Ecto neural progenitor cell (in vitro differentiated cells): ENCODE data around the gene C6orf15.

Source experiments
- DNase-seq: peaks from one replicate; pipeline ENCODE4 v3.0.0-alpha.2; 2018; ENCODE audit warnings: low spot score

The C6orf15 gene

DNA sequence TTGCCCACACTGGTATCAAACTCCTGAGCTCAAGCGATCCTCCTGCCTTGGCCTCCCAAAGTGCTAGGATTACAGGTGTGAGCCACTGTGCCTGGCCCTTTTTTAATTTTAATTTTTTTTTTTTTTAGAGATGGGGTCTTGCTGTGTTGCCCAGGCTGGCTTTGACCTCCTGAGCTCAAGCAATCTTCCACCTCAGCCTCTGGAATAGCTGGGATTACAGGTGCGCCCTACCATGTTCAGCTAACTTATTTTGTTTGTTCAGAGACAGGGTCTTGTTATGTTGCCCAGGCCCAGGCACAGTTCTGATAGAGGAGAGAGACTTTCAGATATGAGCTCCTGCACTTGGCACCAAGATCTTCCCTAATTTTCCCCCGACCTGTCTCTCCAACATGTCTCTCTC is 18.4 kb upstream of the C6orf15 start:
- no peak for DNase-seq

DNA sequence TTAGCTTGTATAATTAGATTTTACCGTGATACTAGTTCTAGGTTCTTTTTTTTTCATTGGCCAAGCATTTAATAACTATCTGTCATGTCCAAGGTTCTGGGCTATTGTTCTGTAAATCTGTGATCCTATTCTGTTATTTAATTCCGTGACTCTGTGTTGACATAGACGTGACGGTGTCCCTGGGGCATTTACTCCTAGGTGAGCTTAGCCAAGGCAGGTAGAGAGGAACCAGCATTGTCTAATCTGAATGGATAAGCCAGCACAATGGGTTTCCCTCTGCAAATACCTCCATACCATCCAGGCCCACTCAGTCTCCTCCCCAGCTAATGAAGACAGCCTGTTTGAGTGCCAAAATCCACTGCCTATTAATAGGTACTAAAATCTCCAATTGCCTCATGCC is 16.8 kb upstream of the C6orf15 start:
- no peak for DNase-seq

DNA sequence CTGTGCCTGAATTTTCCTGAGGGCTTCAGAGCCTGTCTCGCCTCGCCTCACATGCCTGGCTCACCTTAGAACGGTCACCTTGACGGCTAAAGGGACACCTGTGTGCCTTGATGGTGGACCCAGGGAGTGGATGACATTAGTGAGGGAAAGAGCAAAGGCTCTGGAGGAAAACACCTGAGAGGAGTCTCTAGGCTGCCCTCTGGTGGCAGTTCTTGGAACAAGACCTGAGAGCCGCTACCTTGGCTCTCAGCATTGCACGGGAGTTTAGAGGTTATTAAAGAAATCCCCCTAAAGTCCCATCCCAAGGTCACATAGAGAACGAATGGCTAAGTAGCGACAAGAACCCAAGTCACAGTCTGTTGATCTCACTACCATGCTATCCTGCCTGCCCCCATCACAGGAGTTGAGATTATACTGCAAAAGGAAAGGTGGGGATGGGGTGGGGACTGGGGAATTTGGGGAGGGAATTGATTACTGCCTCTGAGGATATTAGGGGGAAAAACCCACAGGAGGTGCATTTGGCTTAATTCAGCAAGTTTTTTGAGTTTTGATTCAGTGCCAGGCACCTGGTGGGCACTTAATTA is 15.8 kb upstream of the C6orf15 start:
- DNase-seq, result no peak

DNA sequence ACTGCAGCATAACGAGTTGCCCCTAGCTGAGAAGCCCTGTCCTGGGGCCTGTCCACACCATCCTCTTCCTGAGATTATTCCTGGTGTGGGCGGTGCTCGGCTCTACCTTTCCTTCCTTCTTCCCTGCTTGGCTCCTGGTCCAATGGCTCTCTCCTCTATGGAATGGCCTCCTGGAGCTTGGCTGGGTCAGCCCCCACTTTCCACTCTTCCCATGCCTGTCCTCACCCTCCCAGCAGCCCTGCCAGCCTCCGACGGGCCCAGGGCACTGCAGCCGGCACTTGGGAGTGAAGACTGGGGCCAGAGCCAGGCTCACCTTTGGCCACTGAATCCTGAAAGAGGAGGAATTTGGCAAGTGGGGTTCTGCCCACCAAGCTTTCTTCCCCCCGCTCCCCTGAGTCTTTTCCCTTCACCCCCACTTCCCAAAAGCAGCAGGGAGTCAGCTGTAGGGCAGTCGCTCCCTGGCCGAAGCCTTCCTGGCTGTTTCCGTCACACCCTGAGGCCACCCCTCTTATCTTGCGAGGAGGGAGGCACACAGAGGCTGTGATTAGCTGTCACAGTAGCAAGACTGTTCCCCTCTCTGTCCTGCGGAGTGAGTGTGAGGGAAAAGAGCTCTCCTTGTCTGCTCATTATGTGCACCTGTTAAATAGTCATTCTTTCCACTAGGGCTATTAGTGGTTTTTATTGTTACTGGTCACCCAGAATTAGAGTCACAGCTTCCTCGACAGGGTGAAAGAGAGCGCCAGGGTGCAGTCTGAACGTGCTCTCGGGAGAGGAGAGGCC is 14.2 kb upstream of the C6orf15 start:
- DNase-seq, result no peak

DNA sequence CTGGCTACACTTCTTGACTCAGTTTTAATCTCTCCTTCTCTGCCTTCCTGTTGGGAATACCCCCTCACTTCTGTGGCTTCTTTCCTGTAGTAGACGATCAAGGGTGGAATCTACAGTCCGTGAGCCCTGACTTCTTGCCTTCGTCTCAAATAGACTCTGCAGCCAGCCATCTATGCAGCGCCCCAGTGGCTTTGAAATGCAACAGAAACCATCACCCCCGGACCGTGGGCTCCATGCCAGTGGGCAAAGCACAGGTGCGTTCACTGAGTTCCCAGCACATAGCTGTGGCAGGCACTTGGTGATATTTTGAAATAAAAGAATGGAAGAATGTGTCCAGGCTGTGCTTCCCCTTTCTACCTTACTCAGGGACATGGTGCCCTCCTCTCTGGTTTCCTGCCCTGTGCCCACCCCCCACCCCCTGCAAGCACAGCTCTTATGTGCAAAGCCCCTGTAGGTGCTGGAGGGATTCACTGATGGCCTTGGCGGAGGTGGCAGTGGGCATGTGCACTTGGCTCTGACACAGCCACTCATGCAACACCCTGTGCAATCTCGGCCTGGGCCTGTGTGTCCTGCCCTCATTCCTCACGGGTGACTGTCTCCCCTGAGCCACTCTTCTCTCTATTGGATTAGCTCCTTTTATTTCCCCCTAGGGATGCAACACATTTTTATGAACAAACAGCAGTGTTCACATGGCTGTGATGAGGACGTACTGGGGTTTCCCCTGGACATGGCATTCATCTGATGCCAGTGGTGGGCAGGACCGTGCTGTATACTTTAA is 13.4 kb upstream of the C6orf15 start:
- no peak for DNase-seq

DNA sequence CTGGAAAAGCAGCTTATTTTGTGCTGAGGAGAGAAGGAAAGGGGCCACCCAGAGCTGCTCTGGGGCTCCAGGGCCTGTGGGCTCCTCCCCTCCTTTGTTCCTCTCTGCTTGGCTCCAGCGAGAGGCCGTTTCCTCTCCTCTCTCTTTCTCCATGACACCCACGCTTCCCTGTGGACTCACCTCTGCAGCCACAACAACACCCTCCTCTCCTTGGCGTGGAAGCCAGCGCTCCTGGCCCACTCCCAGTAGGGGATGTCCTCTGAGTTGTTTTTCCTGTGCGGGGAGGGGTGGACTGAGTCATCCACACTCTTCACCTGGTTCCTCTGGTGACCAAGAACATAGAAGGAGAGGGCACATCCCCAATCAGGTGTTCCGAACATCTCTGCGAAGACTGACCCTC is 12.8 kb upstream of the C6orf15 start:
- DNase-seq, result no peak

DNA sequence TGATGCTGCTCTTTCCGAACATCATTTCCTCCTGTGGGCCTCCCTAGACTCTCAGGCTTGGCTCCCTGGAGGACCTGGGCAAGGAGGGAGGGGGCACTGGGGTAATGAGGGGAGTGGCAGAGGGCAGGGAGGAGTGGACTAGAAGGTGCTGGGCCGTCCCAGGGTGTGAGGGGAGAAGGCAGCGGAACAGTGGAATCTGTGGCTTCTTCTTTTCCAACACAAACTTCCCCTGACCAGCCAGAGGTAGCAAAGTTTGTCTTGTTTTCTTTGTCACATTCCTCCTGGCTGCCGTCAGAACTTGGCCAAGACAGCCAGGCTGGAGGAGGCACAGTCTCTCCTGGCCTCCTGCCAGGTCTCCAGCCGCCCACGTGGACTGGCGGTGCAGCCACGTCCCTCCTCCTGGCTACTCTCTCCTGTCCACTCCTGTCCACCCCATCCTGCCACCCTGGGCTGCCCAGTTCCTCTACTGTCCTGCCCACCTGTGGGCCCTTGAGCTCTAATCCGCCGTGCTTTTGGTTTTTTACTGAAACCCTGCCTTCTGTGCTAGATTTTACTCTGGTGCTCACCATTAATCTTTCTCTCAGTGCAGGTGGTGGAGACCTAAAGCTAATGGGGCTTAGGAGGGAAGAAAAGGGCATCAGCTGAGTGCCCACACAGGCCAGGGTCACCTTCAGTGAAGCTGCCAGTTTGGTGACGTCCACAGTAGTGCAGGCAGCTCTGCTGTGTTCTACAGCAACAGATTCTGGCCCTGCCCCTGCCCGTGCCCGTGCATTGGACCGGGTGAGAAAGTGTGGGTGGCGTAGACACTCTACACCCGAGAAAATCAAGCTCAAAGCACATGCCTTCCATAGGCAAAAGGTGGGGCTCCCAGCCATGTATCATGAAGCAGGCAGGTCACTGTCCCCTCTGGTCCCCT is 10.7 kb upstream of the C6orf15 start:
- no peak for DNase-seq

DNA sequence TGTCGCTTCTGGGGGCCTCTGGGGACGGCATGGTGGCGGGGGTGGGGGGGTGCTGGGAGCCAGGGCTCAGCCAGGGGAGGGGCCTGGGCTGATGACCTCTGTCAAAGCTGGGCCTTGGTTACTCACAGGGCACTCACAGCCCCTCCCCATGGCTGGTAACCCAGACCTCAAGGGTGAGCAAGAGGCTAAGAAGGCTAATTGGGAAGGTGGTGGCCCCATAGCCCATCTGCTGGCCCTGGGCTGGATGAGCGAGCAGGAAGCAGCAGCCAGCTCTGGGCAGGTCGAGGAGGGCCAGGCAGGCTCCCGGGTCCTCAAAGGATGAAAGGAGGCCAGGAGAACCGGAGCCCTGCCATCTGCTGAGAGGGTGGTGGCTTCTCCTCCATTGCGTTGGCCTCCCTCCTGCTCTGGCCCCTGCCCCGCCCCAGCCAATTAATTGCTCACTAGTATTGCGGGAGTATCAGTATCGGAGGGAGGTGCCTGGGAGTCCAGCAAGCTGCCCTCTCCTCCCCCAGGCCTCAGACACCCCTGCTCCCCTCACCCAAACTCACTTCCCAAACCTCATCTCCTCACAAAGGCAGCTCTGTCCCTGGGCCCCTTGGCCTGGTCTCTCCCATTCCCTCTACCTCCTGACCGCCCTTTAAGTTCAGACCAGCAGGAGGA is 8.9 kb upstream of the C6orf15 start:
- no peak for DNase-seq

DNA sequence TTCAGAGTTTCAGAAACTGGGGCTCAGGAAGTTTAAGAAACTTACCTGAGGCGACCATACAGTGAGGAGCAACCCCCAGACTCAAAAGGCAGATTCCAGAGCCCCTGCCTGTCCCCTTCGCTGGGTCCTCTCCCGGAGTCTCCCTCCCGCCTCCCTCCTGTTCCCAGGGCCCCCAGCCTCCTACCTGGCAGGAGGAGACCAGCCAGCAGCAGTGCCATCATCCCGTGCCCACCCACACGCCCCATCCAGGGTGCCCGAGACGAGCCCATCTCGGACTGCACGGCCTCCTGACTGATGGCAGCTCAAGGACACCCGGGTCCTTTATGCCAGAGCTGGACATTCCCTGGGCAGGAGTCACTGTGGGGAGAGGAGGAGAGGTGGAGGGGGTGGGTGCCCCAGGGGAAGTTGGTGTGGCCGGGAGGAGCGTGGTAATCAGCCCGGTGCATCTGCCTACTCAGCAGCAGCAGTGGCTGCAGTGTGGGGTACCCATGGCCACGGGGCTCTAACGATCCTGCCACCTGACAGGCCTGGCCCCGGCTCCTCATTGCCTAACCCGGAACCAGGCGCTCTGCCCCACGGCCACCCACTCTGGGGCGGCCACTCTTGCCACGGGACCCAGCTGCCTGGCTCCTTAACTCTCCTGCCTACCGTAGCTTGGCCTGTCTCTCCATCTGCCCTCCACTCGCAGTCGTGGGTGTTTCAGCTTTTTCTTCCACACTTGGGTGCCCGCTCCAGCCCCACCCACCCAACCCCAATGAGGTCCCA is 8.0 kb upstream of the C6orf15 start, which contains the start of gene CDSN:
Gene CDSN, minus strand, starts transcription at position 296 of the 765 bp plus-strand sequence. Its CDS starts 27 bp downstream, at position 269.
- no peak for DNase-seq

DNA sequence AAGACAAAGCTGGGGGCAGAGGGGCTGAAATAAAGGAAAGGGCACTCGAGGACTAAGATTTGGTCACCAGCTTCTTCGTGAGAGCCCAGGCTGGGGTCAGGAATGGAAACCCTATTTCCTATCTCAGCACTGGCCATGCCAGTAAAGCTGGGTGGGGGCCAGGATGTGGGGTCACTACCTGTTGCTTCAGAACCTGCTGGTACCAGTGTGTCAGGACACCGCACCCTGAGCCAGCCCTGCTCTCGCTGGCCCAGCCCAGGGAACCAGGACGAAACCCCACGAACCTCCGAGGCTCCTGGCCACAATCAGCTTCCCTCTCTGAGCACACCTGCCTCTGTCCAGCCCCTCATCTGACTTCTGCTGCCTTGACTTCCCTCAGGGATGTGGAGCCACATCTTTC is 5.8 kb upstream of the C6orf15 start:
- DNase-seq, result no peak

DNA sequence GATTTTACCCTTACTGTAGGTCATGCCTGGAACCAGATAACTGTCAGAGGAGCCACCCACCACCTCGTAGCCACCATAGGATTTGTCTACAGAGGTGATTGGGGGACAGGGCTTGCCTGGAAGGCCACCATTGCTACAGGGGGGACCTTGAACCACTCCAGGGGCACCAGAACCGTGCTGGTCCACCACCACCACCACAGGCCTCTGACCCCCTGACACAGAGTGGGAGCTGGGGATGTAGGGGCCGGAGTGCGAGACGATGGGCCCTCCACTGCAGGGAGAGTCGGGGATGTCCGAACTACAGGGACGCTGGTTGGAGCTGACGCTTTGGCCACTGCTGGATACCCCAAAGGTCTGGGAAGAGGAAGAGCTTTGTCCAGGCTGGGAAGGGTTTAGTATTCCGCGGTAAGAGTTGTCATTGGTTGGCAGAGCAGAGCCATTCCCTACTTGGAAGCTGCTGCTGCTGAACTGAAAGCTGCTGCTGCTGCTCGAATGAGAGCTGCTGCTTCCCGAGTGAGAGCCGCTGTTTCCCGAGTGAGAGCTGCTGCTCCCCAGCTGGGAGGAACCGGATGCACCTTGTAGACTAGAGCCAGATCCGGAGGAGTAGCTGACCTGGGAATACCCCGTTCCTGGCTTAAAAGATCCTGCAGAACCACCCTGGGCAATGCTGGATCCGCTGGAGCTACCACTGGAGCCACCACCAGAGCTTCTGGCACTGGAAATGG is 4.4 kb upstream of the C6orf15 start:
- no peak for DNase-seq

DNA sequence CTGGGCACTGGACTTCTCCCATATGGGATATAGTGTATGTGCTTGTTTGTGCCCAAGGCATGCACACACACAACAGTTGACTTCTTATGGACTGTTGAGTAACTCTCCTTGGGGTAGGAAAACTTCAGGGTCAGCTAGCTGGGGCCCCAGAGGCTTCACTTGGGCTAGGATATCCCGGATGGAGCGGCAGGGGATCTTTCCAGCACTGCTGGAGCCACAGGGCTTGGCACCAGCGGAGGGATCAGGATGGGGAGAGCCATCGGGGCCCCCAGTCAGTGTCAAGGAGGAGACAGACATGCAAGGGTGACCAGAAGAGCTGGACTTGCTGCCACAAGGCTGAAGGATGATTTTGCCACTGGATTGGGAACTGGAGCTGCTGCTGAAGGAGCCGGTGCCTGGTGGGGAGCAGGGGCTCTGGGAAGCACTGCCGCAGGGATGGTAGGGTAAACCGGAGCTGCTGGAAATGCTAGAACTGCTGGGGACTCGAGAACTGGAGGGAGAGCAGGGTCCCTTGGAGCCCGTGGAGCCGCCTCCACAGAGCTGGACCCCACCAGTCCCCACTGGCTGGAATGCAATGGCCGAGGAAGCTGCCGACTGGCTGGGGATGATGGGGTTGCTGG is 3.7 kb upstream of the C6orf15 start:
- no peak for DNase-seq

DNA sequence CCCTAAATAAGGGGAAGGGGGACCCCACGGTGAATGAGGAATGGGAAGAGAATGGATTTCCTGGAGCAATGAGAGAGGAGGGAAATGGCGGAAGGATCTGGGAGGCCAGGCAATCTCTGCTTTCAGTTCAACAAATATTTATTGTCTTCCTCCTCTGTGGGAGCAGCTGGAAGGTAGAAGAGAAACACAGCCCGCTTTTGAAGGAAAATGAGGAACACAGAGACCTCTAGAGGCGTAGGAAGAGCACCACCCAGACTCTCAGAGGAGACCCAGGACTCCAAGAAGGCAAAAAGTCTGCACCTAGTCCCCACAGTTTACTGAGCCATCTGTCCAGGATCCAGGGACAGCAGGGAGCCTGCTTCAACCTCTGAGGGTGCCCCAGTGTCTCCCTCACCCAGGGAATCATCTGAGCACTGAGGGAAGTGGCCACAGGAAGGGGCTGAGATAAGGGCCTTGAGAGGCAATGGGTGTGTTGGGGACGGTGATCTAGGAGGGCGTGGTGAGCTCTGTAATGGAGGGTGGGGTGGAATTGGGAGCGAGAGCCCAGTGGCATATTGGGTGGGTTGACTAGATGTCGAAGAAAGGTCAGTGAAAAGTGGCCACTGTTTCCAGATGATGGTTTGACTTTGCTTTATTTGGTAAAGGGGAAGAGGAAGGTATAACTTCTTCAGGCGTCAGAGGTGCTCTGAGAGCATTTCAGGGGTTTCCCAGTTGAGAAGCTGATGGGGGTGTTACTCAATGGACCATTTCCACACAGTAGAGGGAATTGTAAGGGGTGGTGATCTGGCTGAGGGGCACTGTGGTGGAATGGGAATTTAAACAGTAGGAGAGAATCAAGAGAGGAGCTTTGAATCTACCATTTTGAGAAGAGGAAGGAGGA is 2.8 kb upstream of the C6orf15 start:
- no peak for DNase-seq

DNA sequence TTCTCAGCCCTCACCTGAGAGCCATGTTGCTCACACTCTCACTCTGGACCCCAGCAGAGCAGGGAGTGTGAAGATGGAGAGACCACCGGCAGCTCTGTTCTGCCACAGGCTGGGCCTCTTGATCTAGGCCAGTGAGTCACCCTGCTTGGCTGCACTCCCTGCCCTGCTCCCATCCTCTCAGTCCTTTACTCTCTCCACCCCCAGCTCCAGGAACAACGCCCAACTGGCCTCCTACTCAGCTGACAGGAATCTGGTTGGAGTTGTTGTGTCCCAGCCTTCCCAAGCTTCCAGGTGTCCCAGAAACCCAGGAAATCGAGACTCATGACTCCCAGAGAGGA is 2.1 kb upstream of the C6orf15 start, which contains the start of gene PSORS1C1:
Gene PSORS1C1, plus strand, starts transcription at position 260 of the 338 bp plus-strand sequence. CDS start 14,833 bp downstream, outside the sequence.
- no peak for DNase-seq

DNA sequence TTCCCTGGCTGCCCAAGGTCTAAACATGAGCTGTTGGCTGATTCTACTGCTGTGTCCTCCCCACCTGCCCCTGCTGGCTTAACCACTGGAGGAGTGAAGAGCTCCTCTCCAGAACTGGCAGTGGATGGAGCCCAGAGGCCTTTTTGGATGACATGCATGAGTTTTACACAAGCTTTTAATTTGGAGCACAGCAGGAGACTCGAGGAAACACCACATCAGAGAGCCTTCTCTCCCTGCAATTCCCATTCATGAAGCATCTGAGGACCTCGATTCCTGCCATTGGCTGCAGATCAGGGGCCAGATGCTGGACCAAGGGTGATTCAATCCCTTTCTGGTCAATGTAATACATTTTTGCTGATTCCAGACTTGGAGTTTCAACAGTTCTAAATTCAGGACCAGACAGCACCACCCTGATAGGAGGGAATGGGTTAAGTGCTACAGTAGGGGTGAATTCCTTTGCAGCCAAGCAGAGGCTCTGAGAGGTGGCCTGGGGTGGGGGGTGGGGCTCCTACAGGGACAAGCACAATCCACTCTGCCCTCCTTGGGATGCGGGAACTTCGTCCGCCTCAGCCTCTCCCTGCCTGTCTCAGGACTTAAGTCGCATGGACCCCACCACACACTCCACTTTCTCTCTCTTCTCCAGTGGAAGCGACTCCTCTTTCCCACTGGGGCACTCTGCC is 1.6 kb upstream of the C6orf15 start:
- no peak for DNase-seq

DNA sequence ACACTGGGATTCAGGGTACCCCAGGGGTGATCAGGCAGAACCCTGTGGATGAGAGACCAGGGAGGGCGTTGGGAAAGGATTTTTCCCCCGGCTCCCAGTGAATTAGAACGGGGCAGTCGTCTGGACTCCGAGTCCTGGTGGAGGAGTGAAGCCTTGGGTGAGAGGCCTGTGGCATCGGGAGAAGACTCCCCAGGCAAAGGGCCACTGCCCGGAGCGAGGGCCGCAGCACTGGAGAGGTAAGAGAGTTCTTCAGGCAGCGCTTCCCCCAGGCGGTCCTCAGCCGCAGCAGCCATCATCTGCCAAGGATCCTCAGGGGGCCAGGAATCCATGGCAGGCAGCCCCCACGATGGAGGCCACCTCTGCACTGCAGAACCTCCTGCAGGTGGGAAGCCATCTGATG is 663 bp downstream of the C6orf15 start:
- no peak for DNase-seq

DNA sequence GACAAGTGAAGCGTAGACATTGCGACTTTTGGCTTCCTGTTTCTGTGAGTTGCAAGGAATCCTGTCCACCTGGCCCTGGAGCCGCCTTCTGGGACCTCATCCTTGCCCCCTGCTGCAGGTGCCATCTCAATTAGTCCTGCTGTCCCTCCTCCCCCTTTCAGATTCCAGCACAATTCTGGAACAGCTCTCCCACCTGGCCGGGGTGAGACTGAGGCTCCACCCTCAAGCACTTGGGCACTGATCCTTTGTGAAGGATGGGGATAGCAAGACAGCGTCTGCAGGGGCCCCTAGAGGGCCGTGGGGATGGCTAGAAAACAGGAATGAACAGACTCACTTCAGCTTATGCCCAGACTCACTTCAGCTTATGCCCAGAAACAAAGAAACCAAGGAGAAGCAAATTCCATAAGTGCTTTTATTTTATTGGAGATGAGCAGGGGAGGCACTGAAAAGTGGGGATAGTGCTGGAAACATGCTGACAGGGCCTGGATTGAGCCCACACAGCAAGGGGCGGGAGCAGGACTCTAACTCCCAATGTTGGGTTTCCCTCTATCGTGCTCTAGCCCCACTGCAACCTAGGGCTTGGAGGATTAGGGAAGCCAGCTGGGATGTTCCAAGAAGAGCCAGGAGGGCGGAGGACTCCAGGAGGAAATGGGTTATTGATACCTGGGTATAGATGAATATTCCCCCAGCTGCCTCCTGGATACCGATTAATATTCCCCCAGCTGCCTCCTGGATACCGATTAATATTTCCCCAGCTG is 1.4 kb downstream of the C6orf15 start:
- no peak for DNase-seq
